DMS 273 treated with DMSO at 0.1 percent for 48 hours (cell line): ENCODE measurements around the gene CDYL2.
"Not testable (repeated sequence)": the region's sequence is repeated elsewhere in the genome, so short reads cannot be mapped to it uniquely, and the experiment has no call there.

Experiments
- DNase-seq: peaks from one replicate; lab custom pipeline; 2025; lab: John Stamatoyannopoulos, UW

The CDYL2 gene

GRCh38 chr16:80743772-80744171 lies 60.6 kb downstream of the CDYL2 start:
- no peak for DNase-seq

GRCh38 chr16:80743273-80743672 lies 61.1 kb downstream of the CDYL2 start:
- DNase-seq, result no peak

GRCh38 chr16:80742331-80742730 lies 62.1 kb downstream of the CDYL2 start:
- no peak for DNase-seq

DNA sequence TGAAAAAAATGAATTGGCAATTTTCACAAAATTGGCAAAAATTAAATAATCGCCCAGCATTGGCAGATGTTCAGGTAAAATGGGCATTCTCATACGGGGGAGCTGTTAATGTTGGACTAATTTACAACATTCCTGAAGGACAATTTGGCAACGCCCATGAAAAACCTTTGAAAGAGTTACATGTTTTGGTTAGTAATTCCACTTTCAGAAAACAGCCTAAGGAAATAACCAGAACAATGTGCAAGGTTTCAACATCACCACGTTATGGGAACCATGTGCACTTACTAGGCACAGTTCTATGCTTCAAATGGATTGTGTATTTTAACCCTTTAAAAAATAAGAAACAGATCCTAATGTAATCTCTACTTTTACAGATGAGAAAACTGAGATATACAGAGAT lies 62.7 kb downstream of the CDYL2 start:
- DNase-seq, result no peak

- DNase-seq, result no peak
Observed at GRCh38 chr16:80739523-80739922, 64.9 kb downstream of the CDYL2 start.

- no peak for DNase-seq
Observed at GRCh38 chr16:80738521-80738920, 65.9 kb downstream of the CDYL2 start.

DNA sequence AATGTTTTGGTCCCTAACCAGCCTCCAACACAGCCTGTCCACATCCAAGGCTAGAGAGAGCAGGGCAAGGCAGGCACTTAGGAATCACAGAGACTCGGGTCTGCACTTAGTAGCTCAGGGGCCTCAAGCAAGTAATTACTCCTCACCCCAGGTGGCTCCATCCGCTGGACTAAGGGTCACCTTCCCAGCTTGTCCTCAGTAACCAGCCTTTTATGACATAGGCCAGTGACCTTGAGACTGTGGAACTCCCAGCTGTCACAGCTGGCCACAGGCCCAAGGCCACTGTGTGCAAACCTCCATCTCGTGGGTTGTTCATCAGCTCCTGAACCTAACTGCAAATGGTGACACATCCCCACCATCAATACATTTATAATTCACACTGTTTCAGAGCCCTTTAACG lies 68.6 kb downstream of the CDYL2 start:
- no peak for DNase-seq

GRCh38 chr16:80733407-80733806 lies 71.0 kb downstream of the CDYL2 start:
- no peak for DNase-seq

- no peak for DNase-seq
Observed at GRCh38 chr16:80731915-80732314, 72.5 kb downstream of the CDYL2 start.

DNA sequence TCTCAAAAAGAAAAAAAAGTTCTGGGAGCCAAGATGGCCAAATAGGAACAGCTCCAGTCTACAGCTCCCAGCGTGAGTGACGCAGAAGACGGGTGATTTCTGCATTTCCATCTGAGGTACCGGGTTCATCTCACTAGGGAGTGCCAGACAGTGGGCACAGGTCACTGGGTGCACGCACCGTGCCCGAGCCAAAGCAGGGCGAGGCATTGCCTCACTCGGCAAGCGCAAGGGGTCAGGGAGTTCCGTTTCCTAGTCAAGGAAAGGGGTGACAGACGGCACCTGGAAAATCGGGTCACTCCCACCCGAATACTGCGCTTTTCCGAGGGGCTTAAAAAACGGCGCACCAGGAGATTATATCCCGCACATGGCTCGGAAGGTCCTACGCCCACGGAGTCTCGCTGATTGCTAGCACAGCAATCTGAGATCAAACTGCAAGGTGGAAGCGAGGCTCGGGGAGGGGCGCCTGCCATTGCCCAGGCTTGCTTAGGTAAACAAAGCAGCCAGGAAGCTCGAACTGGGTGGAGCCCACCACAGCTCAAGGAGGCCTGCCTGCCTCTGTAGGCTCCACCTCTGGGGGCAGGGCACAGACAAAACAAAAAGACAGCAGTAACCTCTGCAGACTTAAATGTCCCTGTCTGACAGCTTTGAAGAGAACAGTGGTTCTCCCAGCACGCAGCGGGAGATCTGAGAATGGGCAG lies 77.2 kb downstream of the CDYL2 start:
- not testable (repeated sequence) for DNase-seq

GRCh38 chr16:80725566-80726162 lies 78.7 kb downstream of the CDYL2 start:
- no peak for DNase-seq

DNA sequence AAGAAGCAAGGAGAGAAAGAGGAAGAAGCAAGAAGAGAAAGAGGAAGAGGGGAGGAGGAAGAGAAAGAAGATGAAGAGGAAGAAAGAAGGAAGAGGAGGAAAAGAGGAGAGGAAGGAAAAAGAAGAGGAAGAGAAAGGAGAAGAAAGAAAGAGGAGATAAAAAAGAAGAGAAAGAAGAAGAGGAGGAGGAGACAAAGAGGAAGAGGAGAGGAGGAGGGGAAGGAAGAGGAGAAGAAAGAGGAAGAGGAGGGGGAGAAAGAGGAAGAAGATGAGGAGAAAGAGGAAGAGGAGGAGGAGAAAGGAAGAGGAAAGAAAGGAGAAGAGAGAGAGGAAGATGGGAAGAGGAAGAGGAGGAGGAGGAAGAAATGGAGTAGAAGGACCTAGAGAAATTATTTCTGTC lies 80.4 kb downstream of the CDYL2 start:
- no peak for DNase-seq

- DNase-seq, result no peak
Observed at GRCh38 chr16:80723091-80723490, 81.3 kb downstream of the CDYL2 start.

GRCh38 chr16:80720804-80721371 lies 83.5 kb downstream of the CDYL2 start:
- DNase-seq, result no peak

DNA sequence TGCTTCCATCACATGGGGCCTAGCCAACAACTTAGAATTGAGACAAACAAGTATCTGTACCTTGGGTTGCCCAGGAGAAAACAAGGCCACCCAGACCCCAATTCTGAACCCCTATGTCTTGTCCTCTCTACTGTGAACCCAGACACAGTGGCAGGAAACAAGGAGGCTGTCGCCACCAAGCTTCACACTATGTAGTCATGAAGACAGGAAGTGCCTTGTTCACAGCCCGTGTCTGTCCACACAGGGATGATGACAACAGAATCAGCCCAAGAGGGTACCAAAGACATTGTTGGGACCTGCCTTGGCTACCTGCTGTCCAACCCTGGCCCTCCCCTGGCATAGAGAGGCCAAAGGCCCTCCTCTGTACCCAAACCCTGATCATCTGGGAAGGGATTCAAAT lies 84.8 kb downstream of the CDYL2 start:
- DNase-seq, result no peak

- no peak for DNase-seq
Observed at GRCh38 chr16:80718480-80719220, 85.7 kb downstream of the CDYL2 start.

DNA sequence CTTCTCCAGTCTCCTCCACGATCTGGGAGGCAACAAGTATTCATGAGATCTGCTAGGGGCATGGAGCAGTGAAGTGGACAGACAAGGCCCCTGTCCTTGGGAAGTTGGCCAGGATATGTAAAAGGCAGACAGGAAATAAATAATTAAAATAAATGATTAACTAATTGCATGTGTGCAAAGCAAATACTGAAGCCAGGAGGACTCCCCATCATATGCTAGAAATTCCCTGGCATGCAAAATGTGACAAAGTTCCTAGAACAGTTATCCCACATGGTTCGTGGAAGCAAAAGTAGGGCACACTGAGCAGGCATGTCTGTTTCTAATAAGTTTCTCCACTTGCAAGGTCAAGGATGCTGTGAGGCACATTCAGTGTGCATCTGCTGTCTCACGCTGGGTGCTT lies 86.8 kb downstream of the CDYL2 start:
- DNase-seq, result no peak

DNA sequence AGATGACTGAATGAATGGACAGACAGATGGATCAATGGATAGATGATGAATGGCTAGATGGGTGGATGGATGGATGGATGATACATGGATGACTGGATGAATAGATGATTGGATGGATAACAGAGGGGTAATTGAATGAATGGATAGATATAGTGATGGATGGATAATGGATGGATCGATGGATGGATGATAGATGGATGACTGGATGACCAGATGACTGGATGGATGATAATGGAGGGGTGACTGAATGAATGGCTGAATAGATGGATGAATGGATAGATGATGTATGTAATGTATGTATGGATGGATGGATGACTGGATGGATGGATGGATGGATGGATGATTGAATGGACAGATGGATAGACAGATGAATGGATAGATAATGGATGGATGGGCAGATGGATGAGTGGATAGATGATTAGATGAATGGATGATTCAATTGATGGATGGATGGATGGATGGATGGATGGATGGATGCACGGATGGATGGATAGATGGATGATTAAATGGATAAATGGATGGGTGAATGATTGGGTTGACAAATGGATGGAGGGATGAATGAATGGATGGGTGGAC lies 87.7 kb downstream of the CDYL2 start:
- no peak for DNase-seq

DNA sequence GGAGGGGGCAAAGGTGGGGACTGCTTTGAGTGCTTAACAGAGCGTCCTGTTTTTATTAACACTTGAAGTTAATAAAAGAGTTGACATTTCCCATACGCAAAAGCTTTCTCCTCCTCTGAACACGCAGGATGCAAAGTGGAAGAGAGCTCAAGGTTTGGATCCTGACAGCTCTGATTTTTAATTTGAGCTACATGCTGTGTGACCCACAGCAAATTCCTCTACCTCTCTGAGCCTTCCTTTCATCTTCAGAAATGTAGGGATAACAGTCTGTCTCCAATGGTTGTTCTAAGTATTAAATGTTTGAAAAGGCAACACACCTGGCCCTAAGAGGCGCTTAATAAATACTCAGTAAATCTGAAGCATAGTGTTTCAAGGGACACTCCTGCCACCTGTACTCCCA lies 93.0 kb downstream of the CDYL2 start:
- DNase-seq, result no peak

- no peak for DNase-seq
Observed at GRCh38 chr16:80710918-80711317, 93.5 kb downstream of the CDYL2 start.

GRCh38 chr16:80708823-80709222 lies 95.6 kb downstream of the CDYL2 start:
- no peak for DNase-seq

DNA sequence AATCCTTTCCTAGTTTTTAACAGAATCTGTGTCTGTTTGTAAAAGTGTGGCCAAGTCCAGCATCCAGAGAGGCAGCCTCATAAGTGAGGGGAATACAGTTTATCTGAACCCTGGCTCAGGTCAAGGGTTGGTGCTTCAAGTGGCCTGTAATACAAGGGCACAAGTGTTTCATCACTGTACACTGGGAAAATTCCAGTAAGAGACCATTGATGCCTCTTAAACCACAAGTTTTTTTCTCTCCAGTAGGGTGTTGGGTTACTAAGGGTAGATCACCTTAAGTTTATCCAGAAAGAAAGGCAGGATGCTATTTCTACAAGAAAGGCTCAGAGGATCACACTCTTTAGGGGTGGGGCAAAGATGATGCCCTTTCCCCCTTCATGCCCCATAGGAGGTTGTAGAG lies 96.7 kb downstream of the CDYL2 start:
- no peak for DNase-seq

DNA sequence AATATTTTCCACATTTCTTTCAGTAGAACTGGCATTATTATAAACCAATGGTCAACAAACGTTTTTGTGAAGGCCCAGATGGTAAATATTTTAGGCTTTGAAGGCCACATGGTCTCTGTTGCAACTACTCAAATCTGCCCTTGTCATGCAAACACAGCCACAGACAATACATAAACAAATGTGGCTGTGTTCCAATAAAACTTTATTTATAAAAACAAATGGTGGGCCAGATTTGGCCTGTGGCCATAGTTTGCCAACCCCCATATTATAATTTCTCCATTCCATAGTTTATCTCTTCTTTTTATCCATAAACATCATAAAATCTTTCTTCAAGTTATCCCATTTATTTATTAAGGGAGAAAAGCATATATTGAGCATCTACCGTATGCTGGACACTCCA lies 98.8 kb downstream of the CDYL2 start:
- no peak for DNase-seq
